ENCODE results near the gene TBC1D22B.

TBC1D22B gene

GRCh38 chr6:37265860-37266259 is 8.3 kb downstream of the TBC1D22B start:
- no peak overlapping the region for H3K27ac ChIP-seq (ENCODE audit: low read length, poor library complexity, severe bottlenecking)
- H3K9ac ChIP-seq (ENCODE audit: low read length), result no peak overlapping the region
- no peak overlapping the region for H2BK15ac ChIP-seq (ENCODE audit: low read depth, poor library complexity, severe bottlenecking)
- H3K27me3 ChIP-seq (ENCODE audit: control insufficient read depth in 1 of 2, insufficient read depth in 1 of 2, low read length in 2 of 2), result no peaks in the 10 kb centered on the region
- H3K79me1 ChIP-seq (replicated peaks; ENCODE audit: low read length, poor library complexity, severe bottlenecking), result peaks cover 21% of the 10 kb centered on the region
- peaks cover 2% of the 10 kb centered on the region for H3K4me1 ChIP-seq (ENCODE audit: control insufficient read depth, insufficient read depth, low read depth, low read length)
- no peak overlapping the region for H2AK5ac ChIP-seq (ENCODE audit: low read length, severe bottlenecking)
- no peak overlapping the region for H3K23ac ChIP-seq (ENCODE audit: low read length in 2 of 2)
- H3K36me3 ChIP-seq (ENCODE audit: control insufficient read depth in 1 of 2, insufficient read depth in 2 of 2, low read depth in 1 of 2, low read length in 2 of 2), result peaks cover 0 to 21% of the 10 kb centered on the region in 2 experiments
- H2AFZ ChIP-seq (ENCODE audit: low read depth, low read length), result no peak overlapping the region
- DNase-seq, result no peak
- H3K9me3 ChIP-seq (ENCODE audit: control insufficient read depth, low read length), result peaks cover 5% of the 10 kb centered on the region
- H3K4me3 ChIP-seq (ENCODE audit: insufficient read depth in 1 of 2, low read depth in 1 of 2, low read length in 2 of 2), result no peak overlapping the region
- H2BK120ac ChIP-seq (ENCODE audit: low read depth, low read length), result no peak overlapping the region
- 60% methylated on average over 1 of the region's 3 CpGs for WGBS
- H2BK5ac ChIP-seq (ENCODE audit: low read depth, low read length, poor library complexity, severe bottlenecking), result no peak overlapping the region
- no peak overlapping the region for H4K91ac ChIP-seq (ENCODE audit: low read length)
- H3K18ac ChIP-seq (ENCODE audit: low read depth in 1 of 2, low read length in 2 of 2), result no peak overlapping the region
- H2BK12ac ChIP-seq (ENCODE audit: low read length in 2 of 2), result no peak overlapping the region
- H3K14ac ChIP-seq (ENCODE audit: low read length in 2 of 2), result no peak overlapping the region
- H3K4me2 ChIP-seq (ENCODE audit: low read length, poor library complexity, severe bottlenecking), result no peak overlapping the region
- no peak overlapping the region for H4K8ac ChIP-seq (ENCODE audit: low read length)
- H3K4ac ChIP-seq (ENCODE audit: low read depth in 1 of 2, low read length in 2 of 2), result no peak overlapping the region

DNA sequence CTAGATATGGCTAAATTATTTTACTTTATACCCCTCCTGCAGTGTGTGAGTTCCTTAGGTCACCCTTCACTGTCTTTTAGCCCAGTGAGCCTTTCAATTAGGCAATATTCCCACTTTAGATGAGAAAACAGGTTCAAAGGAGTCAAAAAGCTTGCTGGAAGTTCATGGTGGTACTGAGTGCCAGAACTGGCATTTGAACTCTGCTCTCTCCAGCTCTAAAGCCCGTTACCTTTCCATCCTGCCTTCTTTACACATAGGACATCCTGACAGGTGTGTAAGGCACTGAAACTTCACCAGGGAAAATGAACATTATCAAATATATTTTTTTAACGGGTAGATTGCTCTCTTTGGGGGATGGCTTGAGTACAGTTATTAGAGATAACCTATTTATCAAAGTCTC is 11.5 kb downstream of the TBC1D22B start:
- no peak overlapping the region for H2AFZ ChIP-seq (ENCODE audit: low read depth, low read length)
- no peak overlapping the region for H2BK120ac ChIP-seq (ENCODE audit: low read depth, low read length)
- no peak overlapping the region for H3K4me2 ChIP-seq (ENCODE audit: low read length, poor library complexity, severe bottlenecking)
- no peak overlapping the region for H2AK5ac ChIP-seq (ENCODE audit: low read length, severe bottlenecking)
- no peak overlapping the region for H3K4me3 ChIP-seq (ENCODE audit: insufficient read depth in 1 of 2, low read depth in 1 of 2, low read length in 2 of 2)
- H3K18ac ChIP-seq (ENCODE audit: low read depth in 1 of 2, low read length in 2 of 2), result no peak overlapping the region
- no peak for DNase-seq
- no peak overlapping the region for H3K27ac ChIP-seq (ENCODE audit: low read length, poor library complexity, severe bottlenecking)
- H4K8ac ChIP-seq (ENCODE audit: low read length), result no peak overlapping the region
- H3K4ac ChIP-seq (ENCODE audit: low read depth in 1 of 2, low read length in 2 of 2), result no peak overlapping the region
- no peak overlapping the region for H3K14ac ChIP-seq (ENCODE audit: low read length in 2 of 2)
- H2BK5ac ChIP-seq (ENCODE audit: low read depth, low read length, poor library complexity, severe bottlenecking), result no peak overlapping the region
- no peak overlapping the region for H3K23ac ChIP-seq (ENCODE audit: low read length in 2 of 2)
- 90% methylated on average over 1 of the region's 2 CpGs for WGBS
- H2BK12ac ChIP-seq (ENCODE audit: low read length in 2 of 2), result no peak overlapping the region
- no peak overlapping the region for H2BK15ac ChIP-seq (ENCODE audit: low read depth, poor library complexity, severe bottlenecking)
- H3K27me3 ChIP-seq (ENCODE audit: control insufficient read depth in 1 of 2, insufficient read depth in 1 of 2, low read length in 2 of 2), result no peaks in the 10 kb centered on the region
- no peak overlapping the region for H4K91ac ChIP-seq (ENCODE audit: low read length)
- peaks cover 23% of the 10 kb centered on the region for H3K79me1 ChIP-seq (replicated peaks; ENCODE audit: low read length, poor library complexity, severe bottlenecking)
- H3K9ac ChIP-seq (ENCODE audit: low read length), result no peak overlapping the region
- H3K9me3 ChIP-seq (ENCODE audit: control insufficient read depth, low read length), result peaks cover 5% of the 10 kb centered on the region
- peaks cover 0 to 34% of the 10 kb centered on the region in 2 experiments for H3K36me3 ChIP-seq (ENCODE audit: control insufficient read depth in 1 of 2, insufficient read depth in 2 of 2, low read depth in 1 of 2, low read length in 2 of 2)
- H3K4me1 ChIP-seq (ENCODE audit: control insufficient read depth, insufficient read depth, low read depth, low read length), result peaks cover 2% of the 10 kb centered on the region

GRCh38 chr6:37272834-37273566 is 15.4 kb downstream of the TBC1D22B start:
- no peak overlapping the region for H3K14ac ChIP-seq (ENCODE audit: low read length in 2 of 2)
- H3K27ac ChIP-seq (ENCODE audit: low read length, poor library complexity, severe bottlenecking), result no peak overlapping the region
- no peak overlapping the region for H2BK12ac ChIP-seq (ENCODE audit: low read length in 2 of 2)
- no peak overlapping the region for H2AK5ac ChIP-seq (ENCODE audit: low read length, severe bottlenecking)
- H3K36me3 ChIP-seq (ENCODE audit: control insufficient read depth in 1 of 2, insufficient read depth in 2 of 2, low read depth in 1 of 2, low read length in 2 of 2), result peaks cover 0 to 38% of the 10 kb centered on the region in 2 experiments
- no peak overlapping the region for H3K18ac ChIP-seq (ENCODE audit: low read depth in 1 of 2, low read length in 2 of 2)
- WGBS, result 91% methylated on average over 4 of the region's 8 CpGs
- no peak overlapping the region for H2BK5ac ChIP-seq (ENCODE audit: low read depth, low read length, poor library complexity, severe bottlenecking)
- H3K4me3 ChIP-seq (ENCODE audit: insufficient read depth in 1 of 2, low read depth in 1 of 2, low read length in 2 of 2), result no peak overlapping the region
- no peak overlapping the region for H3K4me2 ChIP-seq (ENCODE audit: low read length, poor library complexity, severe bottlenecking)
- H2AFZ ChIP-seq (ENCODE audit: low read depth, low read length), result no peak overlapping the region
- H3K9ac ChIP-seq (ENCODE audit: low read length), result no peak overlapping the region
- H3K4ac ChIP-seq (ENCODE audit: low read depth in 1 of 2, low read length in 2 of 2), result no peak overlapping the region
- no peaks in the 10 kb centered on the region for H3K27me3 ChIP-seq (ENCODE audit: control insufficient read depth in 1 of 2, insufficient read depth in 1 of 2, low read length in 2 of 2)
- peaks cover 4% of the 10 kb centered on the region for H3K4me1 ChIP-seq (ENCODE audit: control insufficient read depth, insufficient read depth, low read depth, low read length)
- no peak overlapping the region for H3K23ac ChIP-seq (ENCODE audit: low read length in 2 of 2)
- no peak overlapping the region for H2BK15ac ChIP-seq (ENCODE audit: low read depth, poor library complexity, severe bottlenecking)
- DNase-seq, result no peak
- peaks cover 28% of the 10 kb centered on the region for H3K79me1 ChIP-seq (replicated peaks; ENCODE audit: low read length, poor library complexity, severe bottlenecking)
- no peaks in the 10 kb centered on the region for H3K9me3 ChIP-seq (ENCODE audit: control insufficient read depth, low read length)
- no peak overlapping the region for H4K91ac ChIP-seq (ENCODE audit: low read length)
- no peak overlapping the region for H4K8ac ChIP-seq (ENCODE audit: low read length)
- H2BK120ac ChIP-seq (ENCODE audit: low read depth, low read length), result no peak overlapping the region

GRCh38 chr6:37273690-37274089 is 16.1 kb downstream of the TBC1D22B start:
- Histone ChIP-seq H3K4me1 (ENCODE audit: control insufficient read depth, insufficient read depth, low read depth, low read length) (peaks cover 4% of the 10 kb centered on the region), H3K4me2 (ENCODE audit: low read length, poor library complexity, severe bottlenecking) (no peak overlapping the region), H4K91ac (ENCODE audit: low read length) (no peak overlapping the region), H3K36me3 (ENCODE audit: control insufficient read depth in 1 of 2, insufficient read depth in 2 of 2, low read depth in 1 of 2, low read length in 2 of 2) (peaks cover 0 to 33% of the 10 kb centered on the region in 2 experiments), H3K4ac (ENCODE audit: low read depth in 1 of 2, low read length in 2 of 2) (no peak overlapping the region), H3K9me3 (ENCODE audit: control insufficient read depth, low read length) (no peaks in the 10 kb centered on the region), H2BK15ac (ENCODE audit: low read depth, poor library complexity, severe bottlenecking) (no peak overlapping the region), H3K27me3 (ENCODE audit: control insufficient read depth in 1 of 2, insufficient read depth in 1 of 2, low read length in 2 of 2) (no peaks in the 10 kb centered on the region), H2AK5ac (ENCODE audit: low read length, severe bottlenecking) (no peak overlapping the region), H2BK120ac (ENCODE audit: low read depth, low read length) (no peak overlapping the region), H2BK5ac (ENCODE audit: low read depth, low read length, poor library complexity, severe bottlenecking) (no peak overlapping the region), H3K79me1 (replicated peaks; ENCODE audit: low read length, poor library complexity, severe bottlenecking) (peaks cover 29% of the 10 kb centered on the region), H3K14ac (ENCODE audit: low read length in 2 of 2) (no peak overlapping the region), H3K18ac (ENCODE audit: low read depth in 1 of 2, low read length in 2 of 2) (no peak overlapping the region), H3K23ac (ENCODE audit: low read length in 2 of 2) (no peak overlapping the region), H2AFZ (ENCODE audit: low read depth, low read length) (no peak overlapping the region), H3K4me3 (ENCODE audit: insufficient read depth in 1 of 2, low read depth in 1 of 2, low read length in 2 of 2) (no peak overlapping the region), H4K8ac (ENCODE audit: low read length) (no peak overlapping the region), H2BK12ac (ENCODE audit: low read length in 2 of 2) (no peak overlapping the region), H3K9ac (ENCODE audit: low read length) (no peak overlapping the region), H3K27ac (ENCODE audit: low read length, poor library complexity, severe bottlenecking) (no peak overlapping the region)
- no peak for DNase-seq
- WGBS, result 66% methylated on average over 3 of the region's 3 CpGs
